ENCODE measurements around the gene BRD2. TPM values are rescaled to one million over a fixed set of nuclear protein-coding genes. Genes with fewer than 3 reads are reported as not detected.

The BRD2 gene
- polyA plus RNA-seq, 2 of the 4 experiments (the other 2 are of a cell fraction) = 92.5 to 153 TPM

- no peak overlapping the region for H3K4me2 ChIP-seq
- TF ChIP-seq MYC (IDR thresholded peaks at IDR 0.05; ENCODE audit: borderline replicate concordance, low read length) (no peak), CBX2 (IDR thresholded peaks at IDR 0.05; ENCODE audit: borderline replicate concordance, low read depth) (no peak), CHD2 (IDR thresholded peaks at IDR 0.05; ENCODE audit: low read length, partially characterized antibody) (no peak), EHF (CRISPR knock-in tag; IDR thresholded peaks at IDR 0.05) (no peak)
- H3K27ac ChIP-seq = no peak overlapping the region
- no peak for FAIRE-seq
- no peaks in the 10 kb centered on the region; the same call in 2 of the 3 replicates for H3K4me1 ChIP-seq
- H3K4me3 ChIP-seq = no peak overlapping the region
- WGBS (ENCODE audit: missing lambda C conversion rate) = 47% methylated on average over 1 of the region's 1 CpG
- peaks cover 7% of the 10 kb centered on the region; the same call in 1 of the 3 replicates for H3K9me3 ChIP-seq
- ChIA-PET CTCF (interaction anchor here (1.8 to 6.3 kb wide), 3 partner anchors 36 to 103 kb away, joined by 4 to 124 read pairs (median 7); partner anchors contain the start of gene HLA-DMA), POLR2A (no interaction called here)
- DNase-seq (ENCODE audit: low read depth in 1 of 2, low spot score in 1 of 2) = no peak
- ATAC-seq = no peak
Observed at GRCh38 chr6:32989368-32989767, 21.0 kb downstream of the BRD2 start.

- H3K27ac ChIP-seq = no peak overlapping the region
- TF ChIP-seq FOSL2 (IDR thresholded peaks at IDR 0.05) (no peak), FOSL2 (CRISPR knock-in tag; IDR thresholded peaks at IDR 0.05) (no peak), CBX2 (IDR thresholded peaks at IDR 0.05; ENCODE audit: borderline replicate concordance, low read depth) (no peak)
- FAIRE-seq (no peak), ATAC-seq (no peak), DNase-seq (ENCODE audit: low read depth in 1 of 2, low spot score in 1 of 2) (no peak)
- H3K4me2 ChIP-seq = no peak overlapping the region
- no peak overlapping the region for H3K4me3 ChIP-seq
- 21% methylated on average over 4 of the region's 4 CpGs for WGBS (ENCODE audit: missing lambda C conversion rate)
- no peaks in the 10 kb centered on the region for H3K4me1 ChIP-seq
- H3K9me3 ChIP-seq = peaks cover 7% of the 10 kb centered on the region; the same call in 1 of the 3 replicates
- ChIA-PET POLR2A (interaction anchor here (0.6 kb wide), 1 partner anchor 18 kb away, joined by 3 read pairs; no protein-coding TSS in a partner anchor), CTCF (interaction anchor here (1.0 to 1.5 kb wide), 2 partner anchors 10 to 106 kb away, joined by 3 to 4 read pairs; no protein-coding TSS in a partner anchor)
Observed at GRCh38 chr6:32991972-32992371, 23.6 kb downstream of the BRD2 start.

GRCh38 chr6:32993363-32993973 lies 25.1 kb downstream of the BRD2 start:
- 70% methylated on average over 9 of the region's 9 CpGs for WGBS (ENCODE audit: missing lambda C conversion rate)
- CTCF ChIA-PET = interaction anchor here (0.6 to 1.5 kb wide), 4 partner anchors 9 to 118 kb away, joined by 3 to 7 read pairs (median 4); no protein-coding TSS in a partner anchor
- Histone ChIP-seq H3K9me3 (peaks cover 7% of the 10 kb centered on the region; the same call in 1 of the 3 replicates), H3K4me3 (no peak overlapping the region), H3K4me1 (no peaks in the 10 kb centered on the region), H3K27ac (no peak overlapping the region), H3K4me2 (no peak overlapping the region)
- ATAC-seq (no peak), FAIRE-seq (no peak), DNase-seq (ENCODE audit: low read depth in 1 of 2, low spot score in 1 of 2) (no peak)
- TF ChIP-seq RNF2 (IDR thresholded peaks at IDR 0.05; ENCODE audit: borderline replicate concordance, low read depth) = peak; percentile 64; the same call in 1 of the 2 replicates
- no peak for TF ChIP-seq ZC3H11A (IDR thresholded peaks at IDR 0.05)
- POLR2A ChIA-PET = no interaction called here

- DNase-seq (ENCODE audit: low read depth in 1 of 2, low spot score in 1 of 2) (no peak), FAIRE-seq (no peak), ATAC-seq (no peak)
- no peaks in the 10 kb centered on the region for H3K4me1 ChIP-seq
- no peak overlapping the region for H3K4me3 ChIP-seq
- peaks cover 7% of the 10 kb centered on the region; the same call in 1 of the 3 replicates for H3K9me3 ChIP-seq
- ChIA-PET POLR2A (no interaction called here), CTCF (interaction anchor here (1.2 kb wide), 1 partner anchor 11 kb away, joined by 3 read pairs; no protein-coding TSS in a partner anchor)
- no peak overlapping the region for H3K4me2 ChIP-seq
- H3K27ac ChIP-seq = no peak overlapping the region
- 2% methylated on average over 2 of the region's 2 CpGs for WGBS (ENCODE audit: missing lambda C conversion rate)
- TF ChIP-seq USF2 (IDR thresholded peaks at IDR 0.05) (no peak), CBX8 (IDR thresholded peaks at IDR 0.05) (no peak), HOXB5 (CRISPR knock-in tag; IDR thresholded peaks at IDR 0.05) (no peak), ATOH8 (CRISPR knock-in tag; IDR thresholded peaks at IDR 0.05; ENCODE audit: low read depth) (no peak), EP300 (IDR thresholded peaks at IDR 0.05) (no peak)
Observed at GRCh38 chr6:32995448-32995847, 27.1 kb downstream of the BRD2 start.

- Histone ChIP-seq H3K27ac (no peak overlapping the region), H3K4me2 (no peak overlapping the region), H3K4me1 (no peaks in the 10 kb centered on the region), H3K4me3 (no peak overlapping the region), H3K9me3 (no peaks in the 10 kb centered on the region)
- ATAC-seq = peak; percentile 71 to 72; a peak in 4 of 6 replicates
- peak in 1 of 2 experiments; percentile 46 for DNase-seq (ENCODE audit: low read depth in 1 of 2, low spot score in 1 of 2)
- ChIA-PET CTCF (interaction anchor here (0.6 to 2.3 kb wide), 9 partner anchors 12 to 530 kb away, joined by 3 to 12 read pairs (median 5); no protein-coding TSS in a partner anchor), POLR2A (no interaction called here)
- TF ChIP-seq CEBPB (IDR thresholded peaks at IDR 0.05) = no peak
- no peak for TF ChIP-seq ESRRA (IDR thresholded peaks at IDR 0.05; ENCODE audit: borderline replicate concordance, low read length)
- TF ChIP-seq RAD21 (conservative IDR thresholded peaks at IDR 0.05 in 1 of 2, IDR thresholded peaks at IDR 0.05 in 1 of 2) = peak; percentile 30 to 36; a peak in 3 of 5 replicates
- no peak for TF ChIP-seq KDM5A (IDR thresholded peaks at IDR 0.05)
- peak; percentile 12; the same call in 1 of the 3 replicates for TF ChIP-seq CTCF (IDR thresholded peaks at IDR 0.05)
- TF ChIP-seq BCL3 (IDR thresholded peaks at IDR 0.05) = no peak
- 0 out of 3 replicates have a peak, but pooled peaks have one; percentile 15 for TF ChIP-seq SMC3 (IDR thresholded peaks at IDR 0.05)
- TF ChIP-seq MAFK (IDR thresholded peaks at IDR 0.05; ENCODE audit: partially characterized antibody) = no peak
- no peak for TF ChIP-seq NFE2L2 (conservative IDR thresholded peaks at IDR 0.05; ENCODE audit: low read length)
- no peak for FAIRE-seq
- 23% methylated on average over 8 of the region's 8 CpGs for WGBS (ENCODE audit: missing lambda C conversion rate)
Observed at GRCh38 chr6:33000055-33000454, 31.7 kb downstream of the BRD2 start.
